IMR-90 (cell line): ENCODE measurements around the gene VPS18. TPM values are rescaled to one million over a fixed set of nuclear protein-coding genes. Genes with fewer than 3 reads are reported as not detected.
A peak's percentile ranks its signal among the peaks of the same experiment; 100 is the strongest.

Experiments used
- ATAC-seq: fragments of 200-7000 bp; cut with Tn5 transposase; 2 replicates; pipeline ENCODE4 v1.9.1; 2020; ENCODE audit warnings: low read depth, mild to moderate bottlenecking, moderate library complexity
- BruUV-seq: library from RNA; stranded (reverse); fragments of 400-500 nt; replicated peaks from 2 replicates; lab custom pipeline; 2021; lab: Mats Ljungman, UMichigan
- CTCF ChIA-PET: fragments of 300-600 bp; formaldehyde crosslinking; extraction: SDS; loops from one replicate; lab custom pipeline; 2021; ENCODE audit warnings: antibody characterized with exemption; lab: Yijun Ruan, JAX
- POLR2A ChIA-PET: fragments of 300-600 bp; sonication (Branson Sonifier 250); formaldehyde crosslinking; loops from one replicate; lab custom pipeline; 2022; ENCODE audit warnings: antibody characterized with exemption; ENCODE audit not compliant: unreplicated experiment; lab: Charles Lee
- DNase-seq: peaks from one replicate; pipeline ENCODE4 v3.0.0; 2013
- H2AFZ ChIP-seq: replicated peaks from 2 replicates; pipeline ENCODE3; 2013; ENCODE audit warnings: low read length, mild to moderate bottlenecking; ENCODE audit not compliant: poor library complexity
- H2AK5ac ChIP-seq: 2 replicates; pipeline ENCODE4 v1.6.1; 2013; ENCODE audit warnings: low read depth, low read length, inconsistent platforms
- H2AK9ac ChIP-seq: replicated peaks from 2 replicates; pipeline ENCODE3; 2013; ENCODE audit warnings: mild to moderate bottlenecking, low read depth, low read length, moderate library complexity; ENCODE audit not compliant: poor library complexity
- H2BK120ac ChIP-seq: 2 replicates; pipeline ENCODE4 v1.6.1; 2013; ENCODE audit warnings: low read depth, low read length, inconsistent platforms
- H2BK15ac ChIP-seq: 3 replicates; pipeline ENCODE4 v1.6.1; 2013; ENCODE audit warnings: low read depth, low read length, inconsistent platforms
- H2BK20ac ChIP-seq: 2 replicates; pipeline ENCODE4 v1.6.1; 2013; ENCODE audit warnings: low read depth, mild to moderate bottlenecking, inconsistent platforms, low read length, moderate library complexity
- H2BK5ac ChIP-seq: 2 replicates; pipeline ENCODE4 v1.6.1; 2013; ENCODE audit warnings: mild to moderate bottlenecking, low read depth, low read length, inconsistent platforms; ENCODE audit not compliant: poor library complexity, severe bottlenecking
- H3K14ac ChIP-seq: replicated peaks from 2 replicates; pipeline ENCODE4 v1.6.1; 2013; ENCODE audit warnings: low read depth, low read length, inconsistent platforms
- H3K18ac ChIP-seq: 2 replicates; pipeline ENCODE4 v1.6.1; 2013; ENCODE audit warnings: low read depth, low read length, control low read depth
- H3K23ac ChIP-seq: 2 replicates; pipeline ENCODE4 v1.6.1; 2013; ENCODE audit warnings: low read depth, low read length, inconsistent platforms
- H3K27ac ChIP-seq: 2 replicates; pipeline ENCODE4 v1.5.1; 2013; ENCODE audit warnings: mild to moderate bottlenecking, control low read depth, low read length; ENCODE audit not compliant: insufficient read depth
- H3K27me3 ChIP-seq: 2 replicates; pipeline ENCODE4 v1.6.1; 2013; ENCODE audit warnings: low read length; ENCODE audit not compliant: control insufficient read depth, insufficient read depth
- H3K36me3 ChIP-seq: 2 replicates; pipeline ENCODE4 v1.6.1; 2013; ENCODE audit warnings: low read length, mixed read lengths; ENCODE audit not compliant: control insufficient read depth, insufficient read depth
- H3K4ac ChIP-seq: 2 replicates; pipeline ENCODE4 v1.6.1; 2013; ENCODE audit warnings: low read depth, low read length, inconsistent platforms
- H3K4me1 ChIP-seq: 2 replicates; pipeline ENCODE4 v1.6.1; 2013; ENCODE audit warnings: low read length, mixed read lengths; ENCODE audit not compliant: control insufficient read depth, insufficient read depth
- H3K4me2 ChIP-seq: 2 replicates; pipeline ENCODE4 v1.6.1; 2013; ENCODE audit warnings: low read depth, mild to moderate bottlenecking, control low read depth, low read length, moderate library complexity
- H3K4me3 ChIP-seq: 2 replicates; pipeline ENCODE4 v1.5.1; 2013; ENCODE audit warnings: low read depth, mild to moderate bottlenecking, control low read depth, low read length, moderate library complexity; ENCODE audit not compliant: insufficient read depth
- H3K56ac ChIP-seq: 2 replicates; pipeline ENCODE4 v1.6.1; 2013; ENCODE audit warnings: low read length, inconsistent platforms; ENCODE audit not compliant: insufficient read depth; ENCODE audit errors: extremely low read depth
- H3K79me1 ChIP-seq, 2 experiments: 2 replicates each; pipeline ENCODE4 v1.6.1; 2013; ENCODE audit warnings: low read length in 2 of 2, inconsistent platforms in 1 of 2, low read depth in 1 of 2
- H3K9ac ChIP-seq: 2 replicates; pipeline ENCODE4 v1.6.1; 2013; ENCODE audit warnings: low read depth, low read length, control low read depth
- H3K9me1 ChIP-seq: 2 replicates; pipeline ENCODE4 v1.6.1; 2013; ENCODE audit warnings: low read length, inconsistent platforms; ENCODE audit not compliant: insufficient read depth
- H3K9me3 ChIP-seq: 2 replicates; pipeline ENCODE4 v1.6.1; 2013; ENCODE audit warnings: low read length; ENCODE audit not compliant: control insufficient read depth, insufficient read depth
- H4K20me1 ChIP-seq: 2 replicates; pipeline ENCODE4 v1.6.1; 2013; ENCODE audit warnings: low read length, inconsistent platforms; ENCODE audit not compliant: insufficient read depth
- H4K5ac ChIP-seq: 2 replicates; pipeline ENCODE4 v1.6.1; 2013; ENCODE audit warnings: mild to moderate bottlenecking, low read depth, low read length, control low read depth
- H4K8ac ChIP-seq, 2 experiments: 2 replicates each; pipeline ENCODE4 v1.6.1; 2013; ENCODE audit warnings: low read depth in 2 of 2, low read length in 2 of 2, control low read depth in 1 of 2, inconsistent platforms in 1 of 2
- H4K91ac ChIP-seq: 2 replicates; pipeline ENCODE4 v1.6.1; 2013; ENCODE audit warnings: low read depth, low read length, inconsistent platforms; ENCODE audit not compliant: insufficient read depth
- BHLHE40 ChIP-seq: fragments of 150-350 bp; IDR thresholded peaks from 2 replicates; pipeline ENCODE4 v1.6.1; 2016; ENCODE audit warnings: mild to moderate bottlenecking, low read depth, low read length
- CEBPB ChIP-seq: IDR thresholded peaks from 2 replicates; pipeline ENCODE4 v1.6.1; 2012; ENCODE audit warnings: low read depth, low read length, improper control_type of control experiment
- FOS ChIP-seq: fragments of 150-350 bp; IDR thresholded peaks from 2 replicates; pipeline ENCODE4 v1.6.1; 2016; ENCODE audit warnings: low read depth, low read length
- MAZ ChIP-seq: IDR thresholded peaks from 2 replicates; pipeline ENCODE4 v1.6.1; 2012; ENCODE audit warnings: low read depth, mild to moderate bottlenecking, low read length, improper control_type of control experiment, moderate library complexity, borderline replicate concordance
- MXI1 ChIP-seq: IDR thresholded peaks from 2 replicates; pipeline ENCODE4 v1.6.1; 2012; ENCODE audit warnings: low read depth, mild to moderate bottlenecking, low read length, moderate library complexity, borderline replicate concordance
- POLR2A ChIP-seq: IDR thresholded peaks from 2 replicates; pipeline ENCODE4 v1.6.1; 2012; ENCODE audit warnings: mild to moderate bottlenecking, low read depth, low read length
- RFX5 ChIP-seq: IDR thresholded peaks from 2 replicates; pipeline ENCODE4 v1.8.0; 2012; ENCODE audit warnings: low read depth, mild to moderate bottlenecking, low read length, moderate library complexity
- USF2 ChIP-seq: fragments of 150-350 bp; IDR thresholded peaks from 2 replicates; pipeline ENCODE4 v1.6.1; 2017; ENCODE audit warnings: mild to moderate bottlenecking, antibody characterized with exemption, low read length, low read depth
- WGBS, 2 experiments: methylation state at CpG; one replicate each; pipeline versions ENCODE4 v1.1.5 to v1.1.7; 2013; ENCODE audit warnings: missing lambda C conversion rate in 2 of 2; ENCODE audit not compliant: insufficient read length in 1 of 2; ENCODE audit errors: extremely low coverage in 2 of 2; 5-methylcytosine and 5-hydroxymethylcytosine counted together
- dilution Hi-C: fragments of 300-500 bp; cut with HindIII; formaldehyde crosslinking; loops from one replicate; pipeline ENCODE4 v1.14.3; 2018; ENCODE audit warnings: low sequenced_read_pairs; ENCODE audit not compliant: unreplicated experiment
- in situ Hi-C: fragments of 300-500 bp; cut with MboI; formaldehyde crosslinking; loops from 3 replicates; pipeline ENCODE4 v1.14.3; 2019; ENCODE audit warnings: low sequenced_read_pairs, inconsistent platforms, mixed read lengths
- intact Hi-C: fragments of 100-400 bp; cut with micrococcal nuclease; formaldehyde crosslinking; loops from 2 replicates; pipeline ENCODE4 v1.10.0; 2022
- polyA plus RNA-seq, 3 experiments: library from polyadenylated mRNA; depleted of rRNA; stranded (reverse); fragments of >200 nt; gene quantifications; 2 replicates each; pipeline ENCODE4 v1.2.3, GENCODE V29; 2012; ENCODE audit warnings: low replicate concordance in 1 of 3
- total RNA-seq: library from RNA; depleted of rRNA; stranded (reverse); fragments of >200 nt; gene quantifications from 2 replicates; pipeline ENCODE4 v1.2.3, GENCODE V29; 2012
- TF ChIP-seq, protein P1 (sequence below): conservative IDR thresholded peaks from 2 replicates; pipeline ENCODE4 v1.5.1; 2012; ENCODE audit warnings: mild to moderate bottlenecking, low read depth, low read length, improper control_type of control experiment
- TF ChIP-seq, protein P2 (sequence below): fragments of 150-350 bp; IDR thresholded peaks from 2 replicates; pipeline ENCODE4 v1.6.1; 2016; ENCODE audit warnings: low read depth, mild to moderate bottlenecking, low read length, moderate library complexity, borderline replicate concordance

VPS18 gene
- total and polyA plus RNA-seq, 2 of the 4 experiments (the other 2 are of a cell fraction) = 19.3 to 32.3 TPM

- in situ Hi-C loops = no loop called here
- intact Hi-C loops = loop anchor here (2.0 to 5.0 kb wide), 2 partner anchors 30 to 65 kb away; no protein-coding TSS in a partner anchor
- CTCF ChIA-PET = interaction anchor here (2.7 to 4.6 kb wide), 2 partner anchors 11 to 66 kb away, joined by 11 to 23 read pairs; no protein-coding TSS in a partner anchor
Observed at GRCh38 chr15:40952301-40952900, 58.2 kb downstream of the VPS18 start.

More at GRCh38 chr15:40952301-40952900, 58.2 kb downstream of the VPS18 start:
- POLR2A ChIA-PET = interaction anchor here (0.7 to 1.4 kb wide), 2 partner anchors 11 to 69 kb away, joined by 3 to 6 read pairs; no protein-coding TSS in a partner anchor
- H2BK20ac ChIP-seq = peak overlapping the region; percentile 27
- peak overlapping the region; percentile 87 for H4K5ac ChIP-seq
- no peaks in the 10 kb centered on the region for H3K9me3 ChIP-seq
- peaks cover 27% of the 10 kb centered on the region for H3K4me1 ChIP-seq
- peak overlapping the region; percentile 96 for H2AK5ac ChIP-seq
- H3K79me1 ChIP-seq = peaks cover 18 to 52% of the 10 kb centered on the region in 2 experiments
- peak overlapping the region; percentile 57 for H3K4me3 ChIP-seq
- ATAC-seq (no peak), DNase-seq (no peak)
- H2BK15ac ChIP-seq = peak overlapping the region; percentile 63; the same call in 2 of the 3 replicates
- H3K14ac ChIP-seq = peak overlapping the region; percentile 87
- peak overlapping the region; percentile 84 for H3K9ac ChIP-seq
- H3K4me2 ChIP-seq = peak overlapping the region; percentile 74
- H4K91ac ChIP-seq = peak overlapping the region; percentile 99
- peak overlapping the region; percentile 91 for H2BK120ac ChIP-seq
- H3K4ac ChIP-seq = peak overlapping the region; percentile 98
- H3K18ac ChIP-seq = peak overlapping the region; percentile 81; the same call in 1 of the 2 replicates
- BruUV-seq = no TSS peak
- peak overlapping the region; percentile 78 to 98 for H4K8ac ChIP-seq
- peak overlapping the region; percentile 99 for H2BK5ac ChIP-seq
- dilution Hi-C loops = no loop called here
- peaks cover 26% of the 10 kb centered on the region for H3K9me1 ChIP-seq
- no peaks in the 10 kb centered on the region for H3K27me3 ChIP-seq
- peak overlapping the region; percentile 69 for H3K56ac ChIP-seq
- H4K20me1 ChIP-seq = peaks cover 40% of the 10 kb centered on the region
- TF ChIP-seq CEBPB = no peak
- no peak for TF ChIP-seq POLR2A
- TF ChIP-seq, protein P1, sequence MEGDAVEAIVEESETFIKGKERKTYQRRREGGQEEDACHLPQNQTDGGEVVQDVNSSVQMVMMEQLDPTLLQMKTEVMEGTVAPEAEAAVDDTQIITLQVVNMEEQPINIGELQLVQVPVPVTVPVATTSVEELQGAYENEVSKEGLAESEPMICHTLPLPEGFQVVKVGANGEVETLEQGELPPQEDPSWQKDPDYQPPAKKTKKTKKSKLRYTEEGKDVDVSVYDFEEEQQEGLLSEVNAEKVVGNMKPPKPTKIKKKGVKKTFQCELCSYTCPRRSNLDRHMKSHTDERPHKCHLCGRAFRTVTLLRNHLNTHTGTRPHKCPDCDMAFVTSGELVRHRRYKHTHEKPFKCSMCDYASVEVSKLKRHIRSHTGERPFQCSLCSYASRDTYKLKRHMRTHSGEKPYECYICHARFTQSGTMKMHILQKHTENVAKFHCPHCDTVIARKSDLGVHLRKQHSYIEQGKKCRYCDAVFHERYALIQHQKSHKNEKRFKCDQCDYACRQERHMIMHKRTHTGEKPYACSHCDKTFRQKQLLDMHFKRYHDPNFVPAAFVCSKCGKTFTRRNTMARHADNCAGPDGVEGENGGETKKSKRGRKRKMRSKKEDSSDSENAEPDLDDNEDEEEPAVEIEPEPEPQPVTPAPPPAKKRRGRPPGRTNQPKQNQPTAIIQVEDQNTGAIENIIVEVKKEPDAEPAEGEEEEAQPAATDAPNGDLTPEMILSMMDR = no peak
- no peak for TF ChIP-seq FOS
- TF ChIP-seq USF2 = no peak
- TF ChIP-seq MXI1 = no peak; the same call in 1 of the 2 replicates
- TF ChIP-seq BHLHE40 = no peak
- TF ChIP-seq MAZ = no peak
- no peak for TF ChIP-seq RFX5
- TF ChIP-seq, protein P2, sequence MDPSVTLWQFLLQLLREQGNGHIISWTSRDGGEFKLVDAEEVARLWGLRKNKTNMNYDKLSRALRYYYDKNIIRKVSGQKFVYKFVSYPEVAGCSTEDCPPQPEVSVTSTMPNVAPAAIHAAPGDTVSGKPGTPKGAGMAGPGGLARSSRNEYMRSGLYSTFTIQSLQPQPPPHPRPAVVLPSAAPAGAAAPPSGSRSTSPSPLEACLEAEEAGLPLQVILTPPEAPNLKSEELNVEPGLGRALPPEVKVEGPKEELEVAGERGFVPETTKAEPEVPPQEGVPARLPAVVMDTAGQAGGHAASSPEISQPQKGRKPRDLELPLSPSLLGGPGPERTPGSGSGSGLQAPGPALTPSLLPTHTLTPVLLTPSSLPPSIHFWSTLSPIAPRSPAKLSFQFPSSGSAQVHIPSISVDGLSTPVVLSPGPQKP = no peak
- peak overlapping the region; percentile 96 for H2AFZ ChIP-seq
- H3K23ac ChIP-seq = peak overlapping the region; percentile 78
- peak overlapping the region; percentile 99 for H2AK9ac ChIP-seq
- H3K27ac ChIP-seq = peak overlapping the region; percentile 96
- WGBS, 2 experiments = 33% methylated on average over 19 of the region's 23 CpGs; no CpG with 5 or more reads in 1 of the 2 experiments
- peaks cover 26% of the 10 kb centered on the region for H3K36me3 ChIP-seq
